HG02571 (cell line): Measurements from ENCODE around the gene NEUROD2.

Experiments used
- ATAC-seq: cut with Tn5 transposase; IDR thresholded peaks from one replicate; pipeline ENCODE4 v1.9.1; 2021; ENCODE audit warnings: mild to moderate bottlenecking, moderate library complexity; ENCODE audit not compliant: unreplicated experiment

Gene NEUROD2

DNA sequence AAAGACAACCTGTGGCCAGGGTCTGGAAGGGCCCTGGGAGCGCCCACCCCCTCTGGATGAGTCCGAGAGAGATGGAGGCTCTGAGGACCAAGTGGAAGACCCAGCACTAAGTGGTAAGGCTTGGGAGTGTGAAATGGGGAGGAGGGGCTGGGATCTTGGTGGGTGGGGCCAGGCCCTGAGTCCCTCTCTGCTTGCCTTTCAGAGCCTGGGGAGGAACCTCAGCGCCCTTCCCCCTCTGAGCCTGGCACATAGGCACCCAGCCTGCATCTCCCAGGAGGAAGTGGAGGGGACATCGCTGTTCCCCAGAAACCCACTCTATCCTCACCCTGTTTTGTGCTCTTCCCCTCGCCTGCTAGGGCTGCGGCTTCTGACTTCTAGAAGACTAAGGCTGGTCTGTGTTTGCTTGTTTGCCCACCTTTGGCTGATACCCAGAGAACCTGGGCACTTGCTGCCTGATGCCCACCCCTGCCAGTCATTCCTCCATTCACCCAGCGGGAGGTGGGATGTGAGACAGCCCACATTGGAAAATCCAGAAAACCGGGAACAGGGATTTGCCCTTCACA is 28.0 kb upstream of the NEUROD2 start:
- no peak for ATAC-seq

DNA sequence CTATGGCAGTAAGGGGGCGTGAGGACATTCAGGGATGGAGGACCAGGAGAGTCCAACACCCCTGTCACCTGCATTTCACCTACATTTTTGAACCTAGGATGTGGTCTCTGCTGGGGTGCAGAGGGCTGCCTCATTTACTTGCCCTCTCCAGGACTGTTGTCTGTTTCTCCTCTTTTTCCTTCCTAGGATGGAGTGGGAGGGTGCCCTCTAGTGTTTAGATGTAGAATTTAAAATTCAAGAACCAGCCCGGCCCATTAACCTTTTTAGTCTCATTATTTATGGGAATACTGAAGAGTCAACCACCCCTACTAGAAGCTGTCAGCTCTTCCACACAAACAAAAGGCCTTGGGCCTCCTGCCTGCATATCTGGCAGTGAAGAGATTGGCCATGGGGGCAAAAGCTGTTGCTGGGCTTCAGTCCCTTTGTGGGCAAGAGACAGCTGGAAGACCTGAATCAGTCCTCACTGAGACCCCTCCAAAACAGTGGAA is 26.7 kb upstream of the NEUROD2 start:
- ATAC-seq, result no peak

DNA sequence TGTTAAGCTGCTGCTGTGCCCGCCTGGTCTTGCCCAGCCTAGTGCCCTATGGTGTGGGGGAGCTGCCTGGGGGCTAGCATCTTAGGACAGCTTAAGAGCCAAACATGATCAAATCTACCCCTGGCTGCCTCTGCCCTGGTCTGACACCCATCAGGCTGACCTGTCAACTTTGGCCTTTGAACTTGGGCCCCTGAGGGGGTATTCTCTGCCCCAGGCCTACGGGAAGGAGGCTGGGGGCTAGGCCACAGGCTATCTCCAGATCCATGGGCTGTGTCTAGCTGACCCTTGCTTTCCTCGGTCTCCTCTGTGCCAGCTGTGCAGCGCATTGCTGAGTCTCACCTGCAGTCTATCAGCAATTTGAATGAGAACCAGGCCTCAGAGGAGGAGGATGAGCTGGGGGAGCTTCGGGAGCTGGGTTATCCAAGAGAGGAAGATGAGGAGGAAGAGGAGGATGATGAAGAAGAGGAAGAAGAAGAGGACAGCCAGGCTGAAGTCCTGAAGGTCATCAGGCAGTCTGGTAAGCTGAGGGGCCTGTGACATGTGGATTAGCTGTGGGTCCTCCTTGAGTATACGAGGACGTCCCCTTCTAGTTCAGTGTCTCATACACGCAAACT is 26.0 kb upstream of the NEUROD2 start:
- no peak for ATAC-seq

DNA sequence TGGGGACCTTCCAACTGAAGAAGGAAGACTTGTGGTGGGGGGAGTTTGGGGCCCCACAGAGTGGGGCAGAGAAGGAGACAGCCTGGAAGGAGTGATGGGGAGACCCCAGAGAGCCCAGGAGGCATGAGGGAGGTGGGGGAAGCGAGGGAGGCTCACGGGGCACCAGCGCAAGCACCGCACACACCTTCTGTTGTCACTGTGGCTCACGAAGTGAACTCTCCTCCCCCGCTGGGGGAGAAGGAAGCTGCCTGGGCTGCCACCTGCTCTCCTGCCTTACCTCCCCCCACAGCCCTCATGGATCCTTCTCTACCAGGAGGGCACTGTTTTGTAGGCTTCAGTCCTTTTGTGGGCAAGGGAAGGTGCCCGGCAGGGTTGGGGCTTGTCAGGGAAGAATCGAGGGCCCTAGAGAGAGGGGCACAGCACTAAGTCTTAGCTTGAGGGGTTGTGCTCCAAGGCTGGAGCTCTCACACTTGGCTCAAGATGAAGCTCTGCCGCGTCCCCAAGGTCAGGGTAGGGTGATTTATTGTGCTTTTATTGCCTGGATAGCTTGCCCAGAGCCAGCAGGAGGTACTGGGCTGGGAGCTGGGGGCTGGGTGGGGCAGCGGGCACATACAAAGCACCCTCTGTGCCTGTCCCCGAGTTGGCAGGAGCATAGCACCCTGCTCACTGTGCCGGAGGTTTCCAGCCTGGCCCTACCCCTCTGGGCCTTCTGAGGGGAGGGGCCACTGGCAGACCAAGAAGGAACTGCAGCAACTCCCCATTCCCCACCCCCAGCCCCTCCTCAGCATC is 24.6 kb upstream of the NEUROD2 start:
- no peak for ATAC-seq

DNA sequence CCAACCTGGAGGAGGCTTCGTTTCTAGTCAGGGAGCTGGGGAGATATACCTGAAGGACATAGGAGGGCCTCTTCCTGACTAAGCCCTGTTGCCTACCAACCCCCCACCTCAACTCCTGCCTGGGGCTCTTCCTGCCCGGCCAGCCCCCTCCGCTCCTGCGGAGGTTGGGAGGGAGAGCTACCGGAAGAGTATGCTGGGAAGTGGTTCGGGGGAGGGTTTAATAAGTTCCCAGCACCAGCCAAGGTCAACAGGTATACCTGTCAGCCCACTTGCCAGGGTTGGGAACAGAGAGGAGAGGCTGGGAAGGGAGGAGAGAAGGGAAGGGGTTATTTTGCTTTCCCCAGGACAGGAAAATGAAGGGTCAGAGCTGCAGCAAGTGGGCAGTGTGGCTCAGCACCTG is 23.7 kb upstream of the NEUROD2 start:
- ATAC-seq, result no peak

DNA sequence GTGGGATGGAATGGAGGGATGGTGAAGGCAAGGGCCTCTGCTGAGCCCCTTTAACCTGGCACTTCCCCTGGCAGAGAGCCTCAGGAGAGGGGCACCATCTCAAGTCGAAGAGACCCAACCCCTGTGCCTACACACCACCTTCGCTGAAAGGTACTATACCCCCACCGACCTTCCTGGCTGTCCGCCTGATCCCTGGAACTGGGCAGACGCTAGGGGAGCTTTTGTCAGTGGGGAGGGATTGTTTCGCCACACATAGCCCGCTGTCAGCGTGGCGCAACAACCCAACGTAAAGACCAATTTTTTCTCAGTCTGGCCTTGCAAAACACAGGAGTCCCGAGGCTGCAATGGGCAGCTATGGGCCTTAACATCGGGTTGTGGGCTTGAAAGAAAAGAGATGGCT is 22.2 kb upstream of the NEUROD2 start:
- no peak for ATAC-seq

DNA sequence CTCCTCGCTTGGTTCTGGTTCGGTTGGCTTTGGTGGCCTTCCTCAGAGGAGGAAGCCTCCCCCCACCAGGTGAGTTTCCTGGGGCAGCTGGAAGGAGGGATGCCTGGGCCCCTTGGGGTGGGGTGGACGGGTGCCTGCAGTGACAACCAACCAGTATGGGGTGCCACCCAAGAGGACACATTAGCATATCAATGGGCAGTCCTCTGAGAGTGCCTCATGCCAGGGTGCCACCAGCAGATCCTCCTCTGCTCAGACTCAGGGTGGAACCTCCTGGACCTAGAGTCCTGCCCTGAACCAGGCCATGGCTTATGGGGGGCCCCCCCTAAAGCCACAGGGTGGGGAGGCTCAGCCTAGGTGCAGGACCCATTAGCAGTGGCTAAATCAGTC is 21.8 kb upstream of the NEUROD2 start:
- no peak for ATAC-seq

DNA sequence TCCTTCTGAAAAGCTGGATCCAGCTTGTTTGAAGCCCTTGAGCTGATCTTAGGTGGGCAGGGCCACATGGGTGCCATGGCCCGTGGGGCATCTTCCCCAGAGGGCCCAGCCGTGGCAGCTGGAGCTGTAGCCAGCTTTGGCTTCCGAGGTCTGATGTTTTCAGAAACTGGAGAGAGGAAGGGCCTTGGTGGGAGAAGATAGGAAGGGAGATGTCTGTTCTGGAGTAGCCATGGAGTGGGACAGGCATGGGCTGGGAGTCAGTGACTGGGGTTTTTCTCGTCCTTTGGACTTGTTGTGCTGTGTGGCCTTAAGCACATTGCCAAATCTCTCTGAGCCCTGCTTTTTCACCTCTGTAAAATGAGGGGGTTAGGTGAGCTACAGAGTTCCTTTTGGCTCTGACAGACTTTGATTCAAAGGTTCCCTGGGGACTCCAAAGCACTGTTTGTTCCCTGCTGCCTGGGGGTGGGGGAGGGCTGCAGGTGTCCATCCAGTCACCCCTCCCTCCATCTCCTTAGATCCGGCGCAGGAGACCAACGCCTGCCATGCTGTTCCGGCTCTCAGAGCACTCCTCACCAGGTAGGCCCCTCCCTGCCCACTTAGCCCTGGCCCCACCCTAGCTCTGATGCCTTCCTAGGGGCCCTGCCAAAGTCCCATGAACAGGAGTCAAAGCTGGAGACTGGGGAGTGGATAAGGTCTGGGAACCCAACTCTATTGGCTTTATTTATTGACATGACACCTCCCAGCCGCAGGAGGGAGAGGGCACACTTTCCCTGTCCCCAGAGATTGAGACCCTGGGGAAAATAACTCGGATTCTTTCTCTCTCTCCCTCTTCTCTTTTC is 21.2 kb upstream of the NEUROD2 start:
- no peak for ATAC-seq

DNA sequence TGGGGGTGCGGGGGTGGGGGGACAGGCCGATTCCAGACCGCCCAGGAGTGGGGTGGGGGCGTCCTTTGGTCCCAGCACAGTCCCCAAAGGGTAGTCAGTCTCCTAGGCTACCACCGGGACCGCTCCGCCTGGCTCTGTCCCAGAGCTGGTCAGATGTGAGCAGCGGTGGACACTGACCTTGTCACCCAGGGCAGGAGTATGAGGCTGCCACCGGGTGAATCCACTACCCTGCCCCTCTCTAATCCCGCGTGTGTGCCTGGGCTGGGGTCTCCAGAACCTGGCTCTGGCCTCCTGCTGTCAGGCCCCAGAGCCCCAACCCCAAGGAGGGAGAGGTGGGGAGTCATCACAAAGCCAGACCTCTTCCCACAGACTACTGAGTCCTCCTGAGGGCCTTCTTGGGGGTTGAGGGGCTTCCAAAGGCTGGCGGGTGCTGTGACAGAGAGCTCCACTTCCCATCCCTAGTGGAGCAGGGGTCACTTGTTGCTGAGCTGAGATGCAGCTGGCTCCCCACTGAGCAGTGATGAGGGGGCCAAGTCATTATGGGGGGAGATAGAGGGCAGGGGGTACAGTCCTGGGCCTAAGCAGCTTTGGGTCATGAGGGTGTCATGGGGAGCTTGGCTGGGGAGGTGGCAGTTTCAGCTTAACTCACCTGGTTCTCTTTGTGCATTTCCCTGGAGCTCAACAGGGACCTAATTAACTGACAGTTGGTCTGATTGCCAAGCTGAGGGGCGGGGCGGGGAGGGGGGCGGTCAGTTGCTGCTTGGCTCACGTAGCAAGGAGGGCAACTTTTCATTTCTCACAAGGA is 20.2 kb upstream of the NEUROD2 start:
- no peak for ATAC-seq

DNA sequence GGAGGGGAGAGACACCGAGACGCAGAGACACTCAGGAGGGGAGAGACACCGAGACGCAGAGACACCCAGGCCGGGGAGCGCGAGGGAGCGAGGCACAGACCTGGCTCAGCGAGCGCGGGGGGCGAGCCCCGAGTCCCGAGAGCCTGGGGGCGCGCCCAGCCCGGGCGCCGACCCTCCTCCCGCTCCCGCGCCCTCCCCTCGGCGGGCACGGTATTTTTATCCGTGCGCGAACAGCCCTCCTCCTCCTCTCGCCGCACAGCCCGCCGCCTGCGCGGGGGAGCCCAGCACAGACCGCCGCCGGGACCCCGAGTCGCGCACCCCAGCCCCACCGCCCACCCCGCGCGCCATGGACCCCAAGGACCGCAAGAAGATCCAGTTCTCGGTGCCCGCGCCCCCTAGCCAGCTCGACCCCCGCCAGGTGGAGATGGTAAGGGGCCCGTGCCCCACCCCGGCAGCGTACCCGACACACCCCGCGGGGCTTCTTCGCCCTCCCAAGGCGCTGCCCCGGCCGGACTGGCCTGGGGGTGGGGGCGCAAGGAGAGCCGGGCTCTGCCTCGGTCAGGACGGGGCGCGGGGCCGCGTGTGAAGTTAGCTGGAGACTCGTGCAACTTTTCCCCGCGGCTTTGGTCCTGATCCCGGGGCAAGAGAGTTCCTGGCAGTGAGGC is 19.5 kb upstream of the NEUROD2 start:
- no peak for ATAC-seq

DNA sequence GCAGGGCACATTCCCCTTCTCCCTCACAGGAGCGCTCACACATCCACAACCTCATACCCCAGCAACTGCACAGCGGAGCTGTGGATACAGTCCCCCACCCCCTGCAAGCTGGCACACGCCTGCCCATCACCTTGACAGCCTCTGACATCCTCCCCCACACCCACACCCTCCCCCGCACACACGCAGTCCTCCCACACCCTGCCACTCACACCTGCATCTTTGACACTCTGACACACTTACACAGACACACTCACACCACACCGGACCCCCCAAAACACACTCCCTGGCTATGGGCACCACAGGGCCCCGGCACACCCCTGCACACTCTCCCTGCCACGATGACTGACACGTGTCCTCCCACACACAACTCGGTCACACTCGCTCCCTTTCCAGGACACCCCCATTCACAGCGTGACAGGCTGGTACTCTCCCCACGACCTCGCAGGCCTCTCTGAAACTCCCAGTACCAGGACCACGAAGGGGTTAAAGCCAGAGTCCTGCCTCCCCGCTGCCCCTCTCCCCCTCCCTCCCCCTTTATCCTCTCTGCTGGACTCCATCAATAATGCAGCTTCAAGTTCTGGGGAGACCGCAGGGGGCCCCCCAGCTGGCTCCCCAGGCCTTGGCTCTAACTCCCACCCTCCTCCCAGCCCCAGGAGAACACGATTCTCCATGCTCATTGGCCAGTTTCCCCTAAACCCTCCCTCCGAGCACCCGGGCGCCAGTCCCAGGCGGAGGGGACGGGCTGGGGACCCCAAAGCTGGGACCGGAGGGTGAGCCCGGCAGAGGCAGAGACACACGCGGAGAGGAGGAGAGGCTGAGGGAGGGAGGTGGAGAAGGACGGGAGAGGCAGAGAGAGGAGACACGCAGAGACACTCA is 18.7 kb upstream of the NEUROD2 start, which contains the start of gene PPP1R1B:
Gene PPP1R1B, plus strand, starts transcription at position 782 of the 876 bp plus-strand sequence. CDS start 441 bp downstream, outside the sequence.
- ATAC-seq, result no peak

DNA sequence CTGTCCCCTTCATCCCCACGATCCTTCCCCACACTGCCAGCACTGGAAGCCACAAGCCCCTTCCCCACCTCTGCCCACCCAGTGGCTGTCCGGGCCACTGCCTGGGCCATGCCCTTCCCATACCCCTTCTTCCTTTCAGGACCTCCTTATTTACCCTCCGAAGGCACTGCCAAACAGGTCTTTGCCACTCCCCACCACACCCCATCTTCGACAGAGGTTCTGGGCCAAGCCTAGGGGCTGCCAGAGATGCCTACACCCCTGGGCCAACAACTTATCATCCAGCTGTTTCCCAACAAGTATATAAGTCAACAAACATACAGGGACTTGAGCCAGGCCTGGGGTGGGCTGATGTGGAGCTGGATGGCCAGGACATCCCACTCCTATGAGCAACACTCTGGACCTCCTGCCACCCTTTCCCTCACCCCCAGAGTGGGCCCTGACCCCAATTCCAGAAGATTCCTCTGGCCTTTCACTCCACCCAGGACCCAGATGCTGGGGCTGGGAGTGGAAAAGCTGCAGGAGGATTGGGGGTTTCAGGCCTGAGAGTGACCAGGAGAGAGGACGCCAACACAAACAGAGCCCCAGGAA is 17.6 kb upstream of the NEUROD2 start:
- no peak for ATAC-seq

DNA sequence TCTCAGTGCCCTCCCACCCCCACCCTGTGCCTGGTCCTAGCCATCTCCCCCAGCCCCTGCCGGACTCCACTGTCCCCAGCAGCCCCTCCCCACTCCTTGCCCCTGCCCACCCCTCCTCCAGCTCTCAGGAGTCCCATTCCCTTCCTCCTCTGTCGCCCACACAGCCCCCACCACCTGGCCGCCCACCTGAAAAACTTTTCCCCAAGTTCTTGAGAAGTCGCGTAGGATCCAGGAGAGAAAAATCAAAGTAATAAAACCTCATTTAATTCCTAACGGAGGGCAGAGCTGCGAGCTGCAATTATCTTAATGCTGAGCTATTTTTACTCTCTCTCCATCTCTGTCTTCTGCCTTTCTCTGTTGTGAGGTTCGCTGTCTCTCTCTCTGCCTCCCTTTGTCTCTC is 16.6 kb upstream of the NEUROD2 start:
- no peak for ATAC-seq

DNA sequence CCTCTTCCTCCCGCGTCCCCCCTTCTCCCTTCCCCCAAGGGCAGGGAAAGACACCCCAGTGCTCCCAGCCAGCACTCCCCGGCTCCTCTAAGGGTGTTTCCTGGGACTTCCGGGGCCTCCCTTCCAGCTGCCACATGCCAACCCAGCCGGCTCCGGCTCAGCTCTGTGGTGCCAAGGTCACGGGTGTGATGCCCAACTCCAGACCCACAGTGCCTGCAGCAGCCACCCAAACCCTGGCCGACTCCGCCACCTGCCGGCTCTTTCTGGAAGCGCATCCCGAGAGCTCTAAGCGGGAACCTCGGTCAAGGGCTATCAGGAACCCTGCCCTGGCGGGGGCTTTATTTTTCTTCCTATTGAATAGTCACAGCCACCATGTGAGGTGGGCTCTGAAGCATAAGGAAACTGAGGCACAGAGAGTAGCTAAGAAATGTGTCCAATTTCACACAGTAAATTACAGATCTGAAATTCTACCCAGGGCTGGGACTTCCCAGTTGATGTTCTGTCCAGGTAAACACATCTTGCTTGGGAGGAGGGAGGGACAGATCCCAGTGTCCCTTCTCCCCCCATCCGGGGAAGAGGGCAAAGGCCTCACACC is 15.7 kb upstream of the NEUROD2 start:
- ATAC-seq, result no peak

DNA sequence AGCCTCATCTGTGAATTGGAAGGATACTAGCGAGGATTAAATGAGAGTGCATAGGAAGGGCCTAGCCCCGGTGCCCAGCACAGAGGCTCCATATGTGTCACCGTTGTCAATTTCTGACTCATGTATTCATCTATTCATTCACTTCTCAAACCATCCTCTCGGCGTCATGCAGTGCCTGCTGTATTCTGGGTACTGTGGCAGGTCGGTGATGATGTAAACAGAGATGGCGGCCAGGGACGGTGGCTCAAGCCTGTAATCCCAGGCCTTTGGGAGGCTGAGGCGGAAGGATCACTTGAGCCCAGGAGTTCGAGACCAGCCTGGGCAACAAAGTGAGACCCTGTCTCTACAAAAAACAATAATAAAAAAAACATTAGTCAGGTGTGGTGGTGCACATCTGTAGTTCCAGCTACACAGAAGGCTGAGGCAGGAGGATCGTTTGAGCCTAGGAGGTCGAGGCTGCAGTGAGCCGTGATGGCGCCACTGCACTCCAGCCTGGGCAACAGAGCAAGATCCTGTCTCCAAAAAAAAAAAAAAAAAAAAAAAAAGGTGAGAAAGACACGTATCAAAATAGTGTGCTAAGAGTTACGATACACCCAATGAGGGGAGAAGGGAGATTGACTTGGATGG is 14.8 kb upstream of the NEUROD2 start:
- ATAC-seq, result no peak

DNA sequence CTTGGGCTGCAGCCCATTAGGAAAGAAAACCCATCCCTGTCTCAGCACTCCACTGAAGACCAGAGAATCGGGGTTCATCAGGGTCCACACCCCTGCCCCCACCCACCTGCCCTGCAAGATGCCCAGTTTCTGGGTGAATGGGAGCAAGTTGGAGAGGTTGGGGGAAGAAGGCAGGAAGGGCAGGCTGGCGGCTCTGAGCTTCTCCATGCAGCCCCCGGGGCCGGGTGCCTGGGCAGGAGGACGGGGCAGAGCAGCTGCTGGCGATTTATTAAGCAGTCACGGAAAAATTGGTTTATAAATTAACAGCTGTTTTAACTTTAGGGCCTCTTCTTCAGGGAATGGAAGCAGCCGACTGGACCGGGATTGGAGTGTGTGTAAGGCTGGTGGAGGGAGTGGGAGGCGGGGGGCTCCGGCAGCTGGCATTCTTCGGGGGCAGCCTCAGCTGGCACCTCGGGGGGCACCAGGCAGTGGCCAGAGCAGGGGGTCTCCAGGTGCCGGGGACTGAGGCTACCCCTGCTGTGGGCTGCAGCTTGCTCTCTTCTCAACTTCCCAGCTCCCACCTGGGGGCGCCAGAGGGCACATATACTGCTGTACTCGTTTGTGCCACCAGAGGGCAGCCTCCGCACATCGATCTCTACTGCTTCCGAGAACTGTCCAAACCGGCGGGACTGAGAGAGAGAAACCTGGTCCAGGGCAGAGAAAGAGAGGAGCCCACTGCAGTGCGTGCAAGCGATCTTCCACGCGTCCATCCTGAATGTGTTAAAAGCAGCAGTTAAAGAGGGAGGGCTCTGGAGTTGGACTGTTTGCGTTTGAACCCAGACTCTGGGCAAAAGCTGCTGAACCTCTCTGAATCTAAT is 14.0 kb upstream of the NEUROD2 start:
- ATAC-seq, result no peak

DNA sequence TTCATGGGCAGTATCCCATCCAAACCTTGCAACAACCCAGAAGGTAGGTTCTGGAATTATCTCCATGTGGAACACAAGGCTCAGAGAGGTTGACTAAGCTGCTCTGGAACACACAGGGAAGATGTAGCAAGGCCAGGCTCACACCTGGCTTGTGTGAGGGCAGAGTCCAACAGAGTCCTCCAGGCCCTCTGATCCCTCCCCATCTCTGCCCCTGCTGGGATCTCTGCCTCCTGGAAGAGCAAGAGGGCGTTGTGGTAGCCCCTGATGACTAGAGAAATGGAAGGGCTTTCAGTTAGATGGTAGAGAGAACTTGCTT is 12.0 kb upstream of the NEUROD2 start:
- ATAC-seq, result no peak
